Fibroblast of villous mesenchyme (primary cell): Measurements from ENCODE around the gene NDUFB8. TPM values are rescaled to one million over a fixed set of nuclear protein-coding genes. Genes with fewer than 3 reads are reported as not detected.

Experiments
- DNase-seq: peaks from one replicate; pipeline ENCODE4 v3.0.0-alpha.2; 2010; ENCODE audit warnings: low read depth
- H3K4me3 ChIP-seq: 2 replicates; pipeline ENCODE4 v1.5.1; 2011; ENCODE audit warnings: low read depth, mild to moderate bottlenecking, low read length
- CTCF ChIP-seq: IDR thresholded peaks from 2 replicates; pipeline ENCODE4 v1.5.1; 2012; ENCODE audit warnings: low read depth, mild to moderate bottlenecking, low read length; ENCODE audit not compliant: insufficient read depth
- total RNA-seq: library from RNA; depleted of rRNA; stranded (reverse); fragments of >200 nt; gene quantifications from 2 replicates; pipeline ENCODE4 v1.2.3, GENCODE V29; 2012

Gene NDUFB8
- total RNA-seq, 1 donor, result 109 TPM

GRCh38 chr10:100520811-100521210, 8.9 kb downstream of the NDUFB8 start:
- no peak for TF ChIP-seq CTCF
- DNase-seq, result no peak
- H3K4me3 ChIP-seq, result no peak overlapping the region

- no peak for DNase-seq
- no peak for TF ChIP-seq CTCF
Measured at GRCh38 chr10:100519311-100520051, 10.2 kb downstream of the NDUFB8 start, which contains the start of gene SEC31B. Gene SEC31B, minus strand, starts transcription at chr10:100519861. Its CDS starts 2,909 bp downstream, at chr10:100516952.

GRCh38 chr10:100518761-100519241, 10.9 kb downstream of the NDUFB8 start:
- peak; percentile 69 for TF ChIP-seq CTCF
- DNase-seq, result peak; percentile 64
- peak overlapping the region; percentile 54 for H3K4me3 ChIP-seq

More at GRCh38 chr10:100519311-100520051, 10.2 kb downstream of the NDUFB8 start, which contains the start of gene SEC31B:
- peak within 1 kb of the TSS; percentile 54 for H3K4me3 ChIP-seq

- TF ChIP-seq CTCF, result no peak
- no peak for DNase-seq
- H3K4me3 ChIP-seq, result no peak overlapping the region
Measured at GRCh38 chr10:100516847-100517246, 12.8 kb downstream of the NDUFB8 start.

- no peak for DNase-seq
- no peak overlapping the region for H3K4me3 ChIP-seq
- no peak for TF ChIP-seq CTCF
Measured at GRCh38 chr10:100515612-100516011, 14.1 kb downstream of the NDUFB8 start.

GRCh38 chr10:100510533-100511308, 18.9 kb downstream of the NDUFB8 start:
- no peak overlapping the region for H3K4me3 ChIP-seq
- no peak for TF ChIP-seq CTCF
- DNase-seq, result no peak
